ENCODE results near the gene PNMA8A.
"Not testable (repeated sequence)": the region's sequence is repeated elsewhere in the genome, so short reads cannot be mapped to it uniquely, and the experiment has no call there.

PNMA8A gene, protein sequence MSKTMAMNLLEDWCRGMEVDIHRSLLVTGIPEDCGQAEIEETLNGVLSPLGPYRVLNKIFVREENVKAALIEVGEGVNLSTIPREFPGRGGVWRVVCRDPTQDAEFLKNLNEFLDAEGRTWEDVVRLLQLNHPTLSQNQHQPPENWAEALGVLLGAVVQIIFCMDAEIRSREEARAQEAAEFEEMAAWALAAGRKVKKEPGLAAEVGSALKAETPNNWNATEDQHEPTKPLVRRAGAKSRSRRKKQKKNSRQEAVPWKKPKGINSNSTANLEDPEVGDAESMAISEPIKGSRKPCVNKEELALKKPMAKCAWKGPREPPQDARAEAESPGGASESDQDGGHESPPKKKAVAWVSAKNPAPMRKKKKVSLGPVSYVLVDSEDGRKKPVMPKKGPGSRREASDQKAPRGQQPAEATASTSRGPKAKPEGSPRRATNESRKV

DNA sequence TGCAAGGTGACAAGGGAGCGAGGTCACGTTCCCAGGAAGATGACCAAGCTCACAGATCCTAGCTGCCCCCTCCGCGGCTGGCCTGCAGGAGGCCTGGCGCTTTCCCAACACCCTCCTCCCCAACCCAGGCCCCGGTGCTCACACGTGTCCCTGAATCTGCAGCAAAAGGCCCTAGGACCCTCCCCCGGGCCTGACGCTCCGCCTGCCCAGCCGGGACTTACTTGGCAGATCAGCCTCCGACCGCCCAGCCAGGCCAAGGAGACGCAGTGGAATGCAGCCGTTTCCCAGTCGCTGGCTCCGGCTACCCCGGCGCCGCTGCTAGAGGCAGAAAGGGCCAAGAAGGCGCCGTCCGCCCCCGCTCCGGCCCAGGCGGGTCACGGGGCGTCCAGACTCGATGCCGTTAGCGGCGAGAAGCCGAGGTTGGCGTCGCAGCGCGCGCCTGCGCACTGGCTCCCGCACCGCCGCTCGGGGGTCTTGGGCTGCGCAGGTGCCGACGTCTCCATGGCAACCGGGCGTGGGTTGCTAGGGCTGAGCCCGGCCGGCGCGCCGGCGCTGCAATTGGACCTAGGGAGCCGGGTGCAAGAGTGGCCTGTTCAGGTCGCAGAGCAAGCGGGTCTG lies at the start of gene PNMA8A:
TSS of gene PNMA8A (minus strand) at position 448 of the 618 bp plus-strand sequence. CDS start 528 bp downstream, outside the sequence.
- DNase-seq: peak; percentile 64

DNA sequence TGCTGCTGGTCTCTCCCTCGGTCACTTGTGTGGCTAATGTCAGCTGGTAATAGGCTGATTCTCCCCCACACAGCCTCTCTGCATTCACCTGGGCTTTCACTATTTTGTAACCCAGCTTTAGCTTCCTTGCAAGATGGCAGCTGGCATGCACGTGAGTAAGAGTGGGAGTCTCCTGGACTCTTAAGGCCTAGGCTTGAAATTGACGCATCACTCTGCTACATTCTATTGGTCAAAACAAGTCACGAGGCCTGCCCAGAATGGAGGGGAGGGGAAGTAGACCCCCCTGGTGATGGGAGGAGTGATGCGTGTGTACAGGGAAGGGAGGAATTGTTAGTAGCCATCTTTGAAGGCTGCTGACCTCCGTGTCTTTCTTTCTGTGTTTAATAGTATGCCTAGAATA lies 49.3 kb upstream of the PNMA8A start:
- DNase-seq: no peak

DNA sequence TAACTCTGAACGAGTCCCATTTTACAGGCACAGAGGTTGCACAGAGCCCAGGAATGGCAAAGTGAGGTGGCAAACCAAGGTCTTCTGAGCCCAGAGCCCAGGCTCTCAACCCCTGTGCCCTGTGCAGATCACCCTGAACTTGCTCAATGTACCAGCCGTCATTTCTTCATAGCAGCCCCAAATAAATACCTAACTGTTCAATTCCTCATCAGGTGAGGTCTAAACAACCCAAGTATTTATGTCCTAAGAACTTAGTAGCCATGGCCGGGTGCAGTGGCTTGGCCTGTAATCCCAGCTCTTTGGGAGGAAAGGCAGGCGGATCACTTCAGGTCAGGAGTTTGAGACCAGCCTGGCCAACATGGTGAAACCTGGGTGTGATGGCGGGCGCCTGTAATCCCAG lies 46.1 kb upstream of the PNMA8A start:
- DNase-seq: no peak

DNA sequence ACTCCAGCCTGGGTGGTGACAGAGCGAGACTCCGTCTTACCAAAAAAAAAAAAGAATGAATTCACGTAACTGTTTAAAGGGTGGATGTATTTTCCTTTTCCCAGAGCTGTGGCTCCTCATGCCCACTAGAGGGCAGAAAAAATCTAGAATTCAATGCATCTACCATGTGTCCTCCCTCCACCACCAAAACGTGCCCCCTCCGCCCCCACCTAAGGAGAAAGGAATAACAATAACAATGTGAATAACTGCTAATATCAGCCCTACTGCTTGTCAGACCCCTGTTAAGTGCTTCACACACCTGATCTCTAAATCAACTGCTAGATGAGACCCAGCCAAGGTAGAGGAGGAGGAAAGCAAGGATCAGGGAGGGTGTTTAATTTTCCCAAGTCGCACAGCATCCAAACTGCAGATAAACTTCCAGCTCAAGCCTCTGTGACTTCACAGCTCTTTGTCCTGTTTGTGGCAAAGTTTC lies 44.6 kb upstream of the PNMA8A start:
- no peak for DNase-seq

DNA sequence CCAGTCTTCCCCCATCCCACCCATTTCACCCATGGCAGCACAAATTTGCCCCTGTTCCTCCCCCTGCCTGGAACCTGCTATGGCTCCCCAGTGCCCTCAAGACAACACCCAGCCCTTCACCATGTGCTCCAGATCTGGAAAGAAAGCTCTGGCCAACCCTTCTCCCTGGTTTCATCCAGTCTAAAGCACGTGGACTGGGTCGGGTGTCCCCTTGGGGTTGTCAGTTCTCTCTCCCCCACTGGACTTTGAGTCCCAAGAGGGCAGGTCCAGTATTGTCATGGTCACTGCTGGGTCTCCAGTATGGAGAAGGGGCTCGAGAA lies 43.9 kb upstream of the PNMA8A start:
- no peak for DNase-seq

DNA sequence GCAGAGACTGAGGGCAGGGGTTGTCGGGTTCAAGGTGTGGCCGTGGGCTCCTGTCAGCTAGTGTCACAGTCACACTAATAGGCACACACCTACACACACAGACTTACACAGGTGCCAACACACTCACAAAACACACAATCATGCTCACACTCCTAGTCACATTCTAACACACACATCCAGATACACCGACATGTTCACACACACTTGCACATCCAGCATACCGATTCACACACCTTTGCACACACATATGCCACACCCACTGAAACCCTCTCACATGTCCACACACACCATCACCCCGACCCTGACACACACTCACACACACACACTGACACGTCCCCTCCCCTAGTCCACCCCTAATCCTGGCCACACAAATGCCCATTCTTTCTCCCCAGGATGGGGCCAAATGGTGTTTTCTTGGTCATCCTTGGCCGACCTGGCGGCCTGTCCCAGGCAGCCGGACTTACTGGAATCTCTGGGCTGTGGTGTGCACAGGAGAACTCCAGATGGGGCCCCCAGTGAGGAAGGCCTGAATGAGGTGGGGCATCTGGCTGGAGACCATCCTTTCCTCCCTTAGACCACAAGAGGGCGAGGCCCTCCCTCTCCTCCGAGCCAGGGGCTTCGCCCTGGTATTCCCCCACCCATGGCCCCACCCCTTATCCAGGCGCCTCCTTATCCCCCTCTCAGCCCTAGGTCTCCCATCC lies 43.4 kb upstream of the PNMA8A start:
- DNase-seq: no peak

DNA sequence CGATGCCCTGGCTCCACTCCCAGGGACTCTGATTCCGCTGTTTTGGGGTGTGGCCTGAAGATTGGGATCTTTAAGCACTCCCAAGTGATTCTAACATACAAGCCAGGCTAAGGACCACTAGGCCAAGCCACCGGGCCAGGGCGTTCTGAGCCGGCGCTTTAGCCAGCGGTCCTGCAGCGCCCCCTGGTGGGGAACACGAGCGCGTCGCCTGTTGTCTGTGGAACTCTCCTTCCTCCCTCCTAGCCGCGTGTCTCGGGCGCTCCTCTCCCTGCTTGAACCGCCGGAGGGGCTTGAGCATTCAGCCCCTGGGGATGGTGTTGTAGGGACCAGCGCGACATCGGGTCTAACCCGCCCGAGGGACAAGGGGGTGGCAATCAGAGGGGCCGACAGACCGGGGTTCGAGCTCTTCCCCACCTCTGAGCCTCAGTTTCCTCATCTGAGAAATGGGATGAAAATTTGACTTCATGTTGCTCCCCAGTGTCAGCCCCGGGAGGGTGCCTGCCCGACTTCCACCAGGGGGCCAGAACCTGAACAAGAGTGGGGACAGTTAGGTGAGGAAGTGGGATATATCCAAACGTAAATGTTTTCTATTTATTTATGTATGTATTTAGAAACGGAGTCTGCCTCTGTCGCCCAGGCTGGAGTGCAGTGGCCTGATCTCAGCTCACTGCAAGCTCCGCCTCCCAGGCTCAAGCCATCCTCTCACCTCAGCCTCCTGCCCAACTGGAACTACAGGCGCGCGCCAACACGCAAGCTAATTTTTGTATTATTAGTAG lies 42.3 kb upstream of the PNMA8A start:
- no peak for DNase-seq

DNA sequence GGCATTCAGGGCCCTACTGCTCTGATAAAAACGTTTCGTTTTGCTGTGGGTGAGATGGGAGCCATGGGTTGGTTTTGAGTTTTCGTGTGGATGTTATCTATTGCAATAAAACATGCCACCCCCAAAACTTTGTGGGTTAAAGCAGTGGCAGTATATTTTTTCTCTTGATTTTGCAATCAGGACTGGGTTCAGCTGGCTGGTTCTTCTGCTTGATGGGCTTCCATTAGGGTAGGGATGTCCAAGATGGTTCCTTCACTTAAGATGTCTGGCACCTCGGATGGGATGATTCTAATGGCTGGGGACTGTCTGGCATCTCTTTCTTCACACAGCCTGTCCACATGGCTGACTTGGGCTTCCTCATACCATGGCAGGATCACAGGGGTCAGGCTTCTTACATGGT lies 39.9 kb upstream of the PNMA8A start:
- DNase-seq: no peak

DNA sequence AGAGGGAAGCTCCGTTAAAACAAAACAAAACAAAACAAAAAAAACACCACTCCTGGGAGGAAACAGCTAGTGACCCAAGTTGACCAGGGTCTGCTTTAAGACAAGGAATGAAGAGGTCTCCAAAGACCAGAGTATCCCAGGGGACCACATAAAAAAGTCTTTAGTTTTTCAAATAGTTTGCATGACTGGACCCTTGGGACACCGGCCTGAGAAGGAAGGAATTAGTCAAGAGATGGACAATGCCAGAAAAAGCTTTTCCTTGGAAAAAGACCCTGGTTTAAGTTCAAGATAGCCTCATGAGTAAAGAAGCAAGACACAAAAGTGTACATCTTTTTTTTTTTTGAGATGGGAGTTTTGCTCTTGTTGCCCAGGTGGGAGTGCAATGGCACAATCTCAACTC lies 36.8 kb upstream of the PNMA8A start:
- no peak for DNase-seq

DNA sequence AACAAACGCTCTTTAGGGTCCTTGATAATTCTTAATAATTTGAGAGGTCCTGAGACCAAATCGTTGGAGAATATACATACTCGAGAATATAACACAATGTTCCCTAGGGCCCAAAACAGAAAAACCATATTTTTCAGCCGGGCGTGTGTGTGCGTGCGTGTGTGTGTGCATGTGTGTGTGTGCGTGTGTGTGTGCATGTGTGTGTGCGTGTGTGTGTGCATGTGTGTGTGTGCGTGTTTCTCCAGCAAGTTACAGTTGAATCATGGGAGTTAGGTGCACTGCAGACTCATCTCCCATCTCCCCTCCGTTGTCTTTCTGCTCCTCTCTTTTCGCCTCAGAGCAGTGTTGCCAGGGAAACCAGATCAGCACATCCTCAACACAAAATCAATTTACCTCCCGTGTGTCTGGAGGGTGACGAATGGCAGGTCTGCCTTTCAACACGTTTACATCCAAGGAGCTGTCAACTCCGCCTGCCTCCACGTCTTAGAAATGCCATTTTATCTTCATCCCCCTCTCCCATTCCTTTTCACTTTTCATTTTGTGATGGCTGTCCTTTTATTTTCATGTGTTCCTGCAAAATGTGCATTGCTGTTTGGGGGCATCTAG lies 32.6 kb upstream of the PNMA8A start:
- no peak for DNase-seq

DNA sequence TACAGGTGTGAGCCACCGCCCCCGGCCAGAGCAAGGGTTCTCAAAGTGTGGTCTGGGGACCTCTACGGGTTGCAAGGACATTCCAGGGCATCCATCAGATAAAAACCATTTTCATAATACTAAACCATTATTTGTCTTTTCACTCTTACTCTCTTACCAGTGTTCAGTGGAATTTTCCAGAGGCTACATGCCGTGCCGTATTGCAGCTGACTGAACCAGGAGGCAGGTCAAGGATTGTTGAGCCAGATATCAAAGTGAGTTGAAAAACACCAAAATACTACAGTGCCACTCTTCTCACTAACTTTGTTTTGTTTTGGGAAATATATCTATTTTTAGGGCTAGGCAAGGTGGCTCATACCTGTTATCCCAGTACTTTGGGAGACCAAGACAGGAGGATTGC lies 31.5 kb upstream of the PNMA8A start:
- DNase-seq: no peak

DNA sequence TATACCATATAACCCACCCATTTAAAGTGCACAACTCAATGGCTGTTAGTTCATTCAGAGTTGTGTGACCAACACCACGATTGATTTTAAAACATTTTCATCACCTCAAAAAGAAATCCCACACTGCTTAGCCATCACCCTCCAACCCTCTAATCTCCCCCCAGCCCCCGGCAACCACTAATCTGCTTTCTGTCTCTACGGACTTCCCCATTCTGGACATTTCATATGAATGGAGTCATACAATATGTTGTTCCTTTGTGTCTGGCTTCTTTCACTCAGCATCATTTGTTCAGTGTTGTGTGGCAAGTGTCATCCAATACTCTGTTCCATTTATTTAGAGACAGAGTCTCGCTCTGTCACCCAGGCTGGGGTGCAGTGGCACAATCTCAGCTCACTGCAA lies 28.3 kb upstream of the PNMA8A start:
- DNase-seq: no peak

DNA sequence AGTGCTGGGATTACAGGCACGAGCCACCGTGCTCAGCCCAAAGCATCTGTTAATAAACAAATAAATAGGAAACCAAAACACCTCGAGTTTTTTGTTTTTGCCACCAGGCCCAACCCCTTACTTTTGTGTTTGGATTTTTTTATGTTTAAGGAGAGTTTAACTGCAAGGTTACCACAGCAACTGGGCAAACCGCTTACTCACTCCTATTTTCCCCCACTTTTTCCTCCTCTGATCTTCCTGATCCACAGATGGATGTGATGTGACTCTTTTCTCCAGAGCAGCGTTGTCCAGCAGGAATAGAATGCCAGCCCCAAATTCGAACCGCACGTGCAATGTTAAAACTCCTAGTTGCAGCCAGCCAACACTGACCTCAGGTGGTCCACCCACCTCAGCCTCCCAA lies 26.4 kb upstream of the PNMA8A start:
- DNase-seq: no peak

DNA sequence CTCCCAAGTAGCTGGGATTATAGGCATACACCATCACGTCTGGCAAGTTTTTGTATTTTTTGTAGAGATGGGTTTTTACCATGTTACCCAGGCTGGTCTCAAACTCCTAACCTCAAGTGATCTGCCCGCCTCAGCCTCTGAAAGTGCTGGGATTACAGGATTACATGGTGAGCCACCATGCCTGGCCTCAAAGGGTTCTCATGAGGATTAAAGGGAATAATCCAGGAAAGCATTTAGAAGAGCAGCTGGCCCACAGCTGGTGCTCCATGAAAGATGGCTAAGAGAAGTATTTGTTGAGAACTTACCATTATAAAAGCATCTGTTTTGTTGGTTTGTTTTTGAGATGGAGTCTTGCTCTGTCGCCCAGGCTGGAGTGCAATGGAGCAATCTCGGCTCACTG lies 25.5 kb upstream of the PNMA8A start:
- DNase-seq: not testable (repeated sequence)

DNA sequence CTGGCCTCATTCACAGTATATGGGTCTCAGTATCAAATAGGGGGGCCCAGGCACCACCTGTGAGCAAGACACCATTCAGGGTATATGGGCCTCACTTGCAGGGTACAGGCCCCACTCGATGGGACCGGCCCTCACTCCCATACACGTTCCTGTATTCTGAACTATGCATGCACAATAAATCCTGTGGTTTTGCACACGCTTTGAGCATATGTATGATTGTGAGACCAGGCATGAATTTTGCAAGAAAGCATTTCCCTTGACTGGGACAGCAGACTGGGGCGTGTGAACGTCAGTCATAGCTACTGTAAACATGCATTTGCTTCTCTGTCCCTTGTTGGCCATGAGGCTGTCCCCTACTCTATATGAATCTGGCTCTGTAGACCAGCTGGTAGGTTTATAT lies 24.9 kb upstream of the PNMA8A start:
- DNase-seq: no peak

DNA sequence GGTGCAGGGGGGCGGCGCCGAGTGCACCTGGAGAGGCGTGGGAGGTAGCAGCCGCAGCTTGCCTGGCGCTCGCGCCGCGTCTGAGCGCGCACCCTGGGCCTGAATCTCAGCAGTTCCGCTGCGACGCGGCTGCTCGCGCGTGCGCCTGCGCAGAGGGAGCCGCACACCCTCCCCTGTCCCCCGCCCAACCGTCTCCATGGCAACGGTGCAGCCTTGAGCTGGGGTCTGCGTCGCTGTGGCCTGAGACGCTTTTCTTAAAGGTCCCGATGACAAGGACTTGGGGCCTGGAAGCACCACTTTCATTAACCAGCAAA lies 24.4 kb upstream of the PNMA8A start, which contains the start of gene PNMA8B:
TSS of gene PNMA8B (minus strand) at position 82 of the 314 bp plus-strand sequence. CDS start 402 bp downstream, outside the sequence.
- DNase-seq: peak; percentile 89

DNA sequence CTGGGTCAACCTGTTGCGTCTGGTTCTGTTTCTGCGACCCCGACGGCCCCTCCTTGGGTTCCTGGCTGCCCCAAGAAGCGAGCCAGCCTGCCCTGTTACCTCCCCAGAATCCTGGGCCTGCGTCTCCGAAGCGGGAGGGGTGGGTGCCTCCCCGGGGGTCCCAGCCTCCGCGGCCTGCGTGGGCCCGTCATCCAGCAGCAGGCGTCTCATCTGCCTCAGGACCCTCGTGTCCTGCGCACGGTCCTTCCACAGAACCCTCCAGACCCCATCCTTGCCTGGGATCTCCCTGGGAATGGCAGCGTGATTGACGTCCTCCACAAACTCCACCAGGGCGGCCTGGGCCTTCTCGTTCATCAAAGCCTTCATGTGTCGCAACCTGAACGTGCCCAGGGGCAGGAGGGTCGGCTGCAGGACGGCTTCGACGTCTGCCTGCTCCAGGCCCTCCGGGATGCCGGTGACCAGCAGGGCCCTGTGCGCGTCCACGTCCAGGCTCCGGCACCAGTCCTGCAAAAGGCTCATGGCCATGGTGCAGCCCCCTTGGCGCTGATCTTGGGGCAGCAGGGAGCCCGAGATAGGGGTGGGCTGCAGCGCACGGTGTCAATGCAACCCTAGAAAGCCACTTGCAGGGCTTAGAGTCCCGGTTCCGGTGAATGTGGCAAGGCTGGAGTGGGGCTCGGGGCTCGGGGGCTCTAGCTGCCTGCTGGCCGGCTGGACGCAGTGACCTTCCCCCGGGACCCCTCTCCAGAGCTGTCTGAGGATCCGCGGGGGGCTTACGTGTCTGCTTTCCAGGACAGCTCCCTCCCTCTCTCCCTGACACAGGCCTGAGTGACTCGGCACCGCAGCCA lies 23.8 kb upstream of the PNMA8A start:
- no peak for DNase-seq

DNA sequence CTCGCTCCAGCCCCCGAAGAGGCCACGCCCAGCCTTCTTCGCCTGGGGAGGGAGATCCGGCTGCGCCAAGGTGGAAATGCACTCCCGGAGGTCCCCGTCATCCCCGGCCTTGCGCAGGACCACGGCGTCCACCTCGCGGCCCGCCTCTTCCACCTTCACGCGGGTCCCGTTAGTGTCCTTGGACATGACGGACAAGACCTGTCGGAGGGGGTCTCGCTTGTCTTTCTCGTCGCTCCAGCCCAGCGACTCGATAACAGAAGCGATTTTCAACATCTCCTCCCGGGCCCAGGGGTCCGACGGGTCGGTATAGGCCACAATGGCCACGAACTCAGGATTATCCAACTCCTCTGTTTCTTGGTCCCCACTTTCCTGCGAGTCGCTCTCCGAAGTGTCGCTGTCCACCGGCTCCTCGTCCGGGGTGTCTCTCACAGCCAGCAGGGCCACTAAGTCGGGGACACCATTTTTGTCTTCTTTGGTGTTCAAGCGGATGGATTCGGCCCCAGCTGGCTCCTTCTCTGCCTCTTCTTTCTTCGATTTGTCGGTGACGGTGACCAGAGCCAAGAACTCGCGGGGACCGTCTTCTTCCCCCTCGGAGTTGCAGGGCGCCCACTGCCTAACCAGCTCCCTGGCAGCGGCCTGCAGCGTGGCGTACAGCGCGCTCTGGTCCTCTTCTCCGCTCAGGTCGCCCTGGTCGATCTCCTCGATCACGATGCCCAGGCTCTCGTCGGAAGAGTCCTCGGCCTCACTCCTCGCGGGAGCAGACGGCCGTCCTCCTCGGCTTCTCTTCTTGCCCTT lies 23.0 kb upstream of the PNMA8A start:
- DNase-seq: no peak

DNA sequence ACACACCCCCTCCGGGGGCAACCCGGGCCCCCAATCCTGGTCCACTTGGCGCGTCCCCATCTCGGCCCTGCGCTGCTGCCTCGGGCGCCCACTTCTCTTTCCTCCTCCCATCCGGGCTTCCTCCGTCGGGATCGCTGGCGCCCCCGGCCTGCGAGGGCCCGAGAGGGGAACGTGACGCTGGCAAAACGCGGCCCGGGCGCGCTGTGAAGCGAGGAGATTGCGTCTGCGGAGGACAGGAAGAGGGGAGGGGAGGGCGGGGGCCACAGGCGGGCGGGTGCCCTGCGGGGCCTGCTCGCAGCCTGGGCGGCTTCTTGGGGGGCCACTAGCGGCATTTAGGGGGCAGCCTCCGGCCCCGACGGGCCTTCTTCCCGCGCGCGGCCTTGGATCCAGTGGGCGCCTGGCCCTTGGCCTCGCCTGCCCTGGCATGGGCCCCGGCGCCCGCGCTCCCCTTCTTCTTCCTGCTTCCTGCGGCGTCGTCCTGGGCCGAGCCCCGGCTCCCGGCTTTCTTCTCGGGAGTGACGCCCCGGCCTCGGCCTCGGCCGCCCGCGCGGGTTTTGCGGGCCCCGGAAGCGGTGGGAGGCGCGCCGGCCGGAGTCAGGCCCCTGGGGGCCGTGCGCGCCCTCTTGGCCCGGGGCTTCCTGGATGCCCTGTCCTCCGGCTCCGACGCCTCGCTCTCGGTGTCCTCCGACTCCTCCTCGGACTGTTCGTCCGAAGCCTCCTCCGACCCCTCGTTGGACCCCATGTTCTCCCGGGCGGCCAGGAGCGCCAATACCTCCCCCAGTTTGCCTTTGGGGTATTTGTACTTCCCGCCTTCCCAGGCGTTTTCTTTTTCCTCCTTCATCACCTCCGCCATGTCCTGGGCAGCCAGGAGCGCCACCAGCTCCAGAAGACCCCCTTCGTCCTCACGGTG lies 22.1 kb upstream of the PNMA8A start:
- no peak for DNase-seq

DNA sequence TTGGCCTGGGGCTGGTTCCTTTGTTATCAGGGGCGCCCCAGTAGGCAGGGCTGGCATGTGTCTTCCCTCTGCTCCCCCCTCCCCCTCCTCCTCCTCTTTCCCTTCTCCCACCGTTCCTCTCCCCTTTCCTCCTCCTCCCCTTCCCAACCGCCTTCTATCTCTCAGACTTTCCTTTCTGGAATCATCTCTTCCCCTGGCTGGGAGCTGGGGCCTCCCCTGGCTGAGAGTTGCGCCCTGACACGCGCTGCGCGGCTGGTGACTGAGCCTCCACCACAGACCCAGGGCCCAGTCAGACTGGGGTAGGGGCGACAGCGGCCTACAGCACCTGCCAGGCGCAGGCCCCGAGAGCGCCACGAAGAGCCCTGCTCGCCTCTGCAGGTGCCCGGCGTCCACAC lies 21.5 kb upstream of the PNMA8A start:
- DNase-seq: no peak

Measured in NCI-H510A (cell line).